ENCODE measurements around the gene GJC3.
"Not testable (repeated sequence)": the region's sequence is repeated elsewhere in the genome, so short reads cannot be mapped to it uniquely, and the experiment has no call there.

DNA sequence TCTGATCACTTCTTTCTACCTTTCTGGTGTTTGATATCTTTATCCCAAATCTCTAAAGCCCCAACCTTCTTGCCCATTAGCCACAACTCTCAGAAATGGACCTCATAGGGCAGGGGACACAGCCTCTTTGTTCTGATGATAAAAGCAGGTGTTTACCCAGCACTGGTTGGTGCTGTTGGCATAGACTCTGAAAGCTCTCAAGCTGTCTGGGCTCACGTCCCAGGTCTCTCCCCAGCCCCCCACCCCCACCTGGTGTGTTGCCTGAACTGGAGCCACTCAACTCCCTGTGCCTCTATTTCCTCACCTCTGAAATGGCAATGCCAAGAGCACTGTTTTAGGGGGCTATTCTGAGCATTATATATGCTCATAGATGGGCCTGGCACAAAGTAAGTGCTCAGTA, 40.4 kb upstream of the GJC3 start:
- not testable (repeated sequence) for TF ChIP-seq CTCF, POLR2A (IDR thresholded peaks at IDR 0.05)
